ENCODE measurements around the gene ASPSCR1. TPM values are rescaled to one million over a fixed set of nuclear protein-coding genes. Genes with fewer than 3 reads are reported as not detected.

Gene ASPSCR1
- total and polyA plus RNA-seq, 2 of the 13 experiments (the other 11 are each of a cell fraction or from before 2014, with no cell fraction given), result 274 to 314 TPM

GRCh38 chr17:82064433-82065192 is 87.2 kb downstream of the ASPSCR1 start (continued):
- no peak for TF ChIP-seq BCLAF1 (IDR thresholded peaks at IDR 0.05)
- no peak for TF ChIP-seq GATAD2A (CRISPR knock-in tag; IDR thresholded peaks at IDR 0.05)
- no peak for TF ChIP-seq KDM1A (CRISPR knock-in tag; IDR thresholded peaks at IDR 0.05)
- TF ChIP-seq HNF4A (CRISPR knock-in tag; IDR thresholded peaks at IDR 0.05), result no peak
- no peak for TF ChIP-seq ZNF136 (CRISPR knock-in tag; IDR thresholded peaks at IDR 0.05; ENCODE audit: low read depth)
- TF ChIP-seq ZSCAN25 (CRISPR knock-in tag; IDR thresholded peaks at IDR 0.05), result no peak
- TF ChIP-seq THRA (CRISPR knock-in tag; IDR thresholded peaks at IDR 0.05; ENCODE audit: borderline replicate concordance), result no peak
- TF ChIP-seq THAP9 (CRISPR knock-in tag; IDR thresholded peaks at IDR 0.05; ENCODE audit: borderline replicate concordance), result 0 out of 2 replicates have a peak, but pooled peaks have one; percentile 54
- TF ChIP-seq, protein P1, sequence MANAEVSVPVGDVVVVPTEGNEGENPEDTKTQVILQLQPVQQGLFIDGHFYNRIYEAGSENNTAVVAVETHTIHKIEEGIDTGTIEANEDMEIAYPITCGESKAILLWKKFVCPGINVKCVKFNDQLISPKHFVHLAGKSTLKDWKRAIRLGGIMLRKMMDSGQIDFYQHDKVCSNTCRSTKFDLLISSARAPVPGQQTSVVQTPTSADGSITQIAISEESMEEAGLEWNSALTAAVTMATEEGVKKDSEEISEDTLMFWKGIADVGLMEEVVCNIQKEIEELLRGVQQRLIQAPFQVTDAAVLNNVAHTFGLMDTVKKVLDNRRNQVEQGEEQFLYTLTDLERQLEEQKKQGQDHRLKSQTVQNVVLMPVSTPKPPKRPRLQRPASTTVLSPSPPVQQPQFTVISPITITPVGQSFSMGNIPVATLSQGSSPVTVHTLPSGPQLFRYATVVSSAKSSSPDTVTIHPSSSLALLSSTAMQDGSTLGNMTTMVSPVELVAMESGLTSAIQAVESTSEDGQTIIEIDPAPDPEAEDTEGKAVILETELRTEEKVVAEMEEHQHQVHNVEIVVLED (CRISPR knock-in tag; IDR thresholded peaks at IDR 0.05; ENCODE audit: borderline replicate concordance), result no peak
- no peak for TF ChIP-seq ZNF30 (CRISPR knock-in tag; IDR thresholded peaks at IDR 0.05)
- TF ChIP-seq, protein P2, sequence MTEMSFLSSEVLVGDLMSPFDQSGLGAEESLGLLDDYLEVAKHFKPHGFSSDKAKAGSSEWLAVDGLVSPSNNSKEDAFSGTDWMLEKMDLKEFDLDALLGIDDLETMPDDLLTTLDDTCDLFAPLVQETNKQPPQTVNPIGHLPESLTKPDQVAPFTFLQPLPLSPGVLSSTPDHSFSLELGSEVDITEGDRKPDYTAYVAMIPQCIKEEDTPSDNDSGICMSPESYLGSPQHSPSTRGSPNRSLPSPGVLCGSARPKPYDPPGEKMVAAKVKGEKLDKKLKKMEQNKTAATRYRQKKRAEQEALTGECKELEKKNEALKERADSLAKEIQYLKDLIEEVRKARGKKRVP (CRISPR knock-in tag; IDR thresholded peaks at IDR 0.05), result no peak
- 0 out of 2 replicates have a peak, but pooled peaks have one; percentile 18 for TF ChIP-seq ATF7-NPFF (CRISPR knock-in tag; IDR thresholded peaks at IDR 0.05; ENCODE audit: low read depth)
- TF ChIP-seq ZSCAN20 (CRISPR knock-in tag; IDR thresholded peaks at IDR 0.05; ENCODE audit: borderline replicate concordance), result no peak
- no peak for TF ChIP-seq ASH2L (IDR thresholded peaks at IDR 0.05; ENCODE audit: insufficient read length, low read depth, low read length)
- no peak for TF ChIP-seq ZBTB43 (CRISPR knock-in tag; conservative IDR thresholded peaks at IDR 0.05)
- TF ChIP-seq SYNCRIP (IDR thresholded peaks at IDR 0.05; ENCODE audit: insufficient read depth, low read depth, low read length), result no peak
- TF ChIP-seq SP1 (IDR thresholded peaks at IDR 0.05), result no peak
- 0 out of 2 replicates have a peak, but pooled peaks have one; percentile 21 for TF ChIP-seq SP1 (CRISPR knock-in tag; IDR thresholded peaks at IDR 0.05)
